GM23338 (cell line): ENCODE data around the gene TUBAL3. TPM values are rescaled to one million over a fixed set of nuclear protein-coding genes. Genes with fewer than 3 reads are reported as not detected.

Experiments
- ATAC-seq: fragments of 200-7000 bp; cut with Tn5 transposase; 3 replicates; pipeline ENCODE4 v1.9.1; 2020
- DNase-seq: peaks from one replicate; pipeline ENCODE4 v3.0.0-alpha.2; 2015; ENCODE audit warnings: low spot score
- H2AFZ ChIP-seq: fragments of 200-600 bp; sonication (generic); 2 replicates; pipeline ENCODE4 v1.8.0; 2016; ENCODE audit warnings: antibody characterized with exemption, mild to moderate bottlenecking, moderate library complexity
- H3F3A ChIP-seq: fragments of 200-600 bp; sonication (generic); replicated peaks from 2 replicates; pipeline ENCODE4 v1.8.0; 2017; ENCODE audit warnings: antibody characterized with exemption, mixed run types, low read depth
- H3K27ac ChIP-seq: fragments of 200-600 bp; sonication (generic); 2 replicates; pipeline ENCODE4 v1.6.1; 2016; ENCODE audit warnings: low read depth
- H3K27me3 ChIP-seq: fragments of 200-600 bp; sonication (generic); 2 replicates; pipeline ENCODE4 v1.8.0; 2016; ENCODE audit warnings: mild to moderate bottlenecking, mixed run types, moderate library complexity; ENCODE audit not compliant: insufficient read depth
- H3K36me3 ChIP-seq: fragments of 200-600 bp; sonication (generic); 2 replicates; pipeline ENCODE4 v1.8.0; 2016; ENCODE audit warnings: mild to moderate bottlenecking; ENCODE audit not compliant: insufficient read depth
- H3K4me1 ChIP-seq: fragments of 200-600 bp; sonication (generic); 2 replicates; pipeline ENCODE4 v1.8.0; 2016; ENCODE audit warnings: mild to moderate bottlenecking, moderate library complexity; ENCODE audit not compliant: insufficient read depth
- H3K4me2 ChIP-seq: fragments of 200-600 bp; sonication (generic); 2 replicates; pipeline ENCODE4 v1.7.1; 2017; ENCODE audit warnings: mixed run types
- H3K4me3 ChIP-seq: fragments of 200-600 bp; sonication (generic); 2 replicates; pipeline ENCODE4 v1.6.1; 2016; ENCODE audit warnings: mixed run types
- H3K79me2 ChIP-seq: fragments of 200-600 bp; sonication (generic); replicated peaks from 2 replicates; pipeline ENCODE4 v1.8.0; 2017; ENCODE audit warnings: mild to moderate bottlenecking; ENCODE audit not compliant: insufficient read depth
- H3K9me2 ChIP-seq: fragments of 200-600 bp; sonication (generic); 2 replicates; pipeline ENCODE4 v1.8.0; 2017; ENCODE audit not compliant: insufficient read depth
- H4K20me1 ChIP-seq: fragments of 200-600 bp; sonication (generic); replicated peaks from 2 replicates; pipeline ENCODE4 v1.8.0; 2017; ENCODE audit warnings: mild to moderate bottlenecking; ENCODE audit not compliant: insufficient read depth
- H3K27ac Mint-ChIP-seq: 2 replicates; pipeline ENCODE4 v1.8.0; 2020; ENCODE audit warnings: inconsistent platforms, mild to moderate bottlenecking, moderate library complexity, mixed read lengths
- H3K27me3 Mint-ChIP-seq: 3 replicates; pipeline ENCODE4 v1.8.0; 2022; ENCODE audit warnings: low read depth, mild to moderate bottlenecking, moderate library complexity, mixed read lengths, inconsistent platforms; ENCODE audit not compliant: insufficient read depth, poor library complexity
- H3K36me3 Mint-ChIP-seq: 3 replicates; pipeline ENCODE4 v1.8.0; 2021; ENCODE audit warnings: low read depth, mild to moderate bottlenecking, inconsistent platforms, moderate library complexity, mixed read lengths
- H3K4me1 Mint-ChIP-seq: 3 replicates; pipeline ENCODE4 v1.8.0; 2020; ENCODE audit warnings: mild to moderate bottlenecking, inconsistent platforms, mixed read lengths
- H3K4me3 Mint-ChIP-seq: 3 replicates; pipeline ENCODE4 v1.8.0; 2021; ENCODE audit warnings: moderate library complexity, mild to moderate bottlenecking, inconsistent platforms, mixed read lengths
- H3K9me3 Mint-ChIP-seq: 3 replicates; pipeline ENCODE4 v1.8.0; 2020; ENCODE audit warnings: moderate library complexity, mild to moderate bottlenecking, inconsistent platforms, mixed read lengths
- CREB1 ChIP-seq: fragments of 250-450 bp; sonication (Bioruptor Pico); IDR thresholded peaks from 2 replicates; pipeline ENCODE4 v1.5.0; 2020; ENCODE audit warnings: low read depth, mild to moderate bottlenecking, moderate library complexity
- EZH2 ChIP-seq: fragments of 200-600 bp; sonication (generic); IDR thresholded peaks from one replicate; pipeline ENCODE4 v1.8.0; 2017; ENCODE audit warnings: antibody characterized with exemption, mild to moderate bottlenecking, low read depth; ENCODE audit not compliant: unreplicated experiment
- EZH2phosphoT487 ChIP-seq: fragments of 200-600 bp; sonication (generic); IDR thresholded peaks from one replicate; pipeline ENCODE4 v1.8.1; 2018; ENCODE audit warnings: antibody characterized with exemption; ENCODE audit not compliant: unreplicated experiment
- JUNB ChIP-seq: IDR thresholded peaks from one replicate; pipeline ENCODE4 v1.6.1; 2016; ENCODE audit warnings: antibody characterized with exemption; ENCODE audit not compliant: unreplicated experiment
- NANOG ChIP-seq: IDR thresholded peaks from 2 replicates; pipeline ENCODE4 v1.6.1; 2016; ENCODE audit warnings: antibody characterized with exemption, borderline replicate concordance
- POLR2AphosphoS5 ChIP-seq: IDR thresholded peaks from 2 replicates; pipeline ENCODE4 v1.6.1; 2016; ENCODE audit warnings: antibody characterized with exemption, low read depth
- STAT1 ChIP-seq: IDR thresholded peaks from one replicate; pipeline ENCODE4 v1.6.1; 2016; ENCODE audit warnings: antibody characterized with exemption; ENCODE audit not compliant: unreplicated experiment
- ZNF114 ChIP-seq: fragments of 250-450 bp; sonication (Bioruptor Pico); IDR thresholded peaks from 2 replicates; pipeline ENCODE4 v1.5.0; 2020; ENCODE audit warnings: mild to moderate bottlenecking, moderate library complexity
- polyA plus RNA-seq: library from polyadenylated mRNA; unstranded; fragments of >200 nt; fragmentation: Nextera tagmentation; extraction: Ambion mirVana; gene quantifications from 2 replicates; pipeline ENCODE4 v1.2.1, GENCODE V29; 2016
- total RNA-seq: library from RNA; depleted of rRNA; stranded (reverse); fragments of >200 nt; shearing (Covaris generic); gene quantifications from 2 replicates; pipeline ENCODE4 v1.2.3, GENCODE V29; 2014
- TF ChIP-seq, protein P1 (sequence below): fragments of 250-450 bp; sonication (Bioruptor Pico); IDR thresholded peaks from 2 replicates; pipeline ENCODE4 v1.5.0; 2020; ENCODE audit warnings: mild to moderate bottlenecking, moderate library complexity
- TF ChIP-seq, protein P2 (sequence below), 2 experiments: fragments of 200-600 bp in 1 of 2; sonication (generic) in 1 of 2; conservative IDR thresholded peaks; 2 replicates each; pipeline versions ENCODE4 v1.5.1 to v1.6.1; 2016 to 2017; ENCODE audit warnings: antibody characterized with exemption in 2 of 2, low read depth in 2 of 2, mild to moderate bottlenecking in 2 of 2, moderate library complexity in 1 of 2

The TUBAL3 gene
- total and polyA plus RNA-seq, 2 experiments from 2014 or later: not detected

DNA sequence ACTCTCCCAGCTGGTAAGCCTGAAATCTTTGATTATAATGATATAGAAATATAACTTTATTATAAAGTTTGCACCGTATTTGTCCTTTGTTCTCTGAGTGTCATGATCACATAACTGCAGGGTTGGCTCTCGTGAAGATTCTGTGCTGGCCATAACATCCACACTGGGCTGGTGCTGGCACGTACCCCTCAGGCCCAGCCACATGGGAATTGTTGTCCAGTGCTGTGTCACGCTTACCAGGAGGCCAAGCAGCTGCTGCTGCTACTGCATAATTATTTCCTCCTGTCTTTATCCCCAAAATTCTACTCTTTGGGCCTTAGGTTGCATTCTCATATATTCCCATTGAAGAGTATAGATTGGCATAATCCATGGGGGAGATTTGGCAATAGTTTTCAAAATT, 60.6 kb downstream of the TUBAL3 start:
- no peaks in the 10 kb centered on the region for H3F3A ChIP-seq
- no peak overlapping the region for H3K4me3 Mint-ChIP-seq
- no peaks in the 10 kb centered on the region for H4K20me1 ChIP-seq
- H3K9me3 Mint-ChIP-seq: no peaks in the 10 kb centered on the region
- H3K27me3 ChIP-seq: no peaks in the 10 kb centered on the region
- no peaks in the 10 kb centered on the region for H3K79me2 ChIP-seq
- no peaks in the 10 kb centered on the region for H3K36me3 ChIP-seq
- peaks cover 3% of the 10 kb centered on the region for H3K27me3 Mint-ChIP-seq
- no peak for ATAC-seq
- no peak overlapping the region for H3K4me3 ChIP-seq
- DNase-seq: no peak
- no peaks in the 10 kb centered on the region for H3K9me2 ChIP-seq
- H3K36me3 Mint-ChIP-seq: no peaks in the 10 kb centered on the region
- TF ChIP-seq CREB1 (CRISPR knock-in tag): no peak
- TF ChIP-seq POLR2AphosphoS5: no peak
- no peak for TF ChIP-seq ZNF114 (CRISPR knock-in tag)
- no peak for TF ChIP-seq STAT1
- no peak overlapping the region for H3K4me2 ChIP-seq
- H3K27ac ChIP-seq: no peak overlapping the region
- H3K4me1 ChIP-seq: no peaks in the 10 kb centered on the region
- H3K4me1 Mint-ChIP-seq: peaks cover 3% of the 10 kb centered on the region; the same call in 2 of the 3 replicates
- no peak overlapping the region for H2AFZ ChIP-seq
- no peak overlapping the region for H3K27ac Mint-ChIP-seq

DNA sequence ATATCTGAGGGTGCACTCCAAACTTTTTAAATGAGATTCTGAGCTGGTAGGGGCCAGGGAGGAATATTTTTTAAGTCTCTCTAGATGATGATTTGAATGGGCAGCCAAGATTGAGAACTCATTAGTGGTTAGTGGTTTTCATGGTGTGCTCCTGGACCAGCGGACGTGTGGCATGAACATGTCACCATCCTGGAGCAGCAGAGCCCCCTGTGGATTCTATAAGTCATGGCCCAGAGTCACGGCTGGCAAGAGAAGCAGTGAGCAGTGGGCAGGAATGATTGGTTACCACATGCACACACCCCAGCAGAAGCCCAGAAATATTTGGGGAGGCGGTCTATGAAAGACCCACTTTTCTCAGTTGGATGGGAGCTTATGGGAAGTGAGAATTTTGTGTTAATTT, 61.1 kb downstream of the TUBAL3 start:
- no peaks in the 10 kb centered on the region for H3K36me3 ChIP-seq
- H2AFZ ChIP-seq: no peak overlapping the region
- ATAC-seq (no peak), DNase-seq (no peak)
- H3F3A ChIP-seq: no peaks in the 10 kb centered on the region
- no peaks in the 10 kb centered on the region for H3K4me1 ChIP-seq
- H3K9me2 ChIP-seq: peaks cover 1% of the 10 kb centered on the region; the same call in 1 of the 2 replicates
- H4K20me1 ChIP-seq: no peaks in the 10 kb centered on the region
- H3K27ac ChIP-seq: no peak overlapping the region
- H3K79me2 ChIP-seq: no peaks in the 10 kb centered on the region
- Mint-ChIP-seq H3K27ac (no peak overlapping the region), H3K4me3 (no peak overlapping the region), H3K9me3 (no peaks in the 10 kb centered on the region), H3K27me3 (peaks cover 3% of the 10 kb centered on the region), H3K36me3 (no peaks in the 10 kb centered on the region), H3K4me1 (peaks cover 3% of the 10 kb centered on the region; the same call in 2 of the 3 replicates)
- no peak overlapping the region for H3K4me2 ChIP-seq
- H3K4me3 ChIP-seq: no peak overlapping the region
- TF ChIP-seq, protein P1, sequence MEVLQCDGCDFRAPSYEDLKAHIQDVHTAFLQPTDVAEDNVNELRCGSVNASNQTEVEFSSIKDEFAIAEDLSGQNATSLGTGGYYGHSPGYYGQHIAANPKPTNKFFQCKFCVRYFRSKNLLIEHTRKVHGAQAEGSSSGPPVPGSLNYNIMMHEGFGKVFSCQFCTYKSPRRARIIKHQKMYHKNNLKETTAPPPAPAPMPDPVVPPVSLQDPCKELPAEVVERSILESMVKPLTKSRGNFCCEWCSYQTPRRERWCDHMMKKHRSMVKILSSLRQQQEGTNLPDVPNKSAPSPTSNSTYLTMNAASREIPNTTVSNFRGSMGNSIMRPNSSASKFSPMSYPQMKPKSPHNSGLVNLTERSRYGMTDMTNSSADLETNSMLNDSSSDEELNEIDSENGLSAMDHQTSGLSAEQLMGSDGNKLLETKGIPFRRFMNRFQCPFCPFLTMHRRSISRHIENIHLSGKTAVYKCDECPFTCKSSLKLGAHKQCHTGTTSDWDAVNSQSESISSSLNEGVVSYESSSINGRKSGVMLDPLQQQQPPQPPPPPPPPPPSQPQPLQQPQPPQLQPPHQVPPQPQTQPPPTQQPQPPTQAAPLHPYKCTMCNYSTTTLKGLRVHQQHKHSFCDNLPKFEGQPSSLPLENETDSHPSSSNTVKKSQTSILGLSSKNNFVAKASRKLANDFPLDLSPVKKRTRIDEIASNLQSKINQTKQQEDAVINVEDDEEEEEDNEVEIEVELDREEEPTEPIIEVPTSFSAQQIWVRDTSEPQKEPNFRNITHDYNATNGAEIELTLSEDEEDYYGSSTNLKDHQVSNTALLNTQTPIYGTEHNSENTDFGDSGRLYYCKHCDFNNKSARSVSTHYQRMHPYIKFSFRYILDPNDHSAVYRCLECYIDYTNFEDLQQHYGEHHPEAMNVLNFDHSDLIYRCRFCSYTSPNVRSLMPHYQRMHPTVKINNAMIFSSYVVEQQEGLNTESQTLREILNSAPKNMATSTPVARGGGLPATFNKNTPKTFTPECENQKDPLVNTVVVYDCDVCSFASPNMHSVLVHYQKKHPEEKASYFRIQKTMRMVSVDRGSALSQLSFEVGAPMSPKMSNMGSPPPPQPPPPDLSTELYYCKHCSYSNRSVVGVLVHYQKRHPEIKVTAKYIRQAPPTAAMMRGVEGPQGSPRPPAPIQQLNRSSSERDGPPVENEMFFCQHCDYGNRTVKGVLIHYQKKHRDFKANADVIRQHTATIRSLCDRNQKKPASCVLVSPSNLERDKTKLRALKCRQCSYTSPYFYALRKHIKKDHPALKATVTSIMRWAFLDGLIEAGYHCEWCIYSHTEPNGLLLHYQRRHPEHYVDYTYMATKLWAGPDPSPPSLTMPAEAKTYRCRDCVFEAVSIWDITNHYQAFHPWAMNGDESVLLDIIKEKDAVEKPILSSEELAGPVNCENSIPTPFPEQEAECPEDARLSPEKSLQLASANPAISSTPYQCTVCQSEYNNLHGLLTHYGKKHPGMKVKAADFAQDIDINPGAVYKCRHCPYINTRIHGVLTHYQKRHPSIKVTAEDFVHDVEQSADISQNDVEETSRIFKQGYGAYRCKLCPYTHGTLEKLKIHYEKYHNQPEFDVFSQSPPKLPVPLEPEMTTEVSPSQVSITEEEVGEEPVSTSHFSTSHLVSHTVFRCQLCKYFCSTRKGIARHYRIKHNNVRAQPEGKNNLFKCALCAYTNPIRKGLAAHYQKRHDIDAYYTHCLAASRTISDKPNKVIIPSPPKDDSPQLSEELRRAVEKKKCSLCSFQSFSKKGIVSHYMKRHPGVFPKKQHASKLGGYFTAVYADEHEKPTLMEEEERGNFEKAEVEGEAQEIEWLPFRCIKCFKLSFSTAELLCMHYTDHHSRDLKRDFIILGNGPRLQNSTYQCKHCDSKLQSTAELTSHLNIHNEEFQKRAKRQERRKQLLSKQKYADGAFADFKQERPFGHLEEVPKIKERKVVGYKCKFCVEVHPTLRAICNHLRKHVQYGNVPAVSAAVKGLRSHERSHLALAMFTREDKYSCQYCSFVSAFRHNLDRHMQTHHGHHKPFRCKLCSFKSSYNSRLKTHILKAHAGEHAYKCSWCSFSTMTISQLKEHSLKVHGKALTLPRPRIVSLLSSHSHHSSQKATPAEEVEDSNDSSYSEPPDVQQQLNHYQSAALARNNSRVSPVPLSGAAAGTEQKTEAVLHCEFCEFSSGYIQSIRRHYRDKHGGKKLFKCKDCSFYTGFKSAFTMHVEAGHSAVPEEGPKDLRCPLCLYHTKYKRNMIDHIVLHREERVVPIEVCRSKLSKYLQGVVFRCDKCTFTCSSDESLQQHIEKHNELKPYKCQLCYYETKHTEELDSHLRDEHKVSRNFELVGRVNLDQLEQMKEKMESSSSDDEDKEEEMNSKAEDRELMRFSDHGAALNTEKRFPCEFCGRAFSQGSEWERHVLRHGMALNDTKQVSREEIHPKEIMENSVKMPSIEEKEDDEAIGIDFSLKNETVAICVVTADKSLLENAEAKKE (CRISPR knock-in tag): no peak
- TF ChIP-seq POLR2AphosphoS5: no peak
- no peak for TF ChIP-seq NANOG
- TF ChIP-seq, protein P2, sequence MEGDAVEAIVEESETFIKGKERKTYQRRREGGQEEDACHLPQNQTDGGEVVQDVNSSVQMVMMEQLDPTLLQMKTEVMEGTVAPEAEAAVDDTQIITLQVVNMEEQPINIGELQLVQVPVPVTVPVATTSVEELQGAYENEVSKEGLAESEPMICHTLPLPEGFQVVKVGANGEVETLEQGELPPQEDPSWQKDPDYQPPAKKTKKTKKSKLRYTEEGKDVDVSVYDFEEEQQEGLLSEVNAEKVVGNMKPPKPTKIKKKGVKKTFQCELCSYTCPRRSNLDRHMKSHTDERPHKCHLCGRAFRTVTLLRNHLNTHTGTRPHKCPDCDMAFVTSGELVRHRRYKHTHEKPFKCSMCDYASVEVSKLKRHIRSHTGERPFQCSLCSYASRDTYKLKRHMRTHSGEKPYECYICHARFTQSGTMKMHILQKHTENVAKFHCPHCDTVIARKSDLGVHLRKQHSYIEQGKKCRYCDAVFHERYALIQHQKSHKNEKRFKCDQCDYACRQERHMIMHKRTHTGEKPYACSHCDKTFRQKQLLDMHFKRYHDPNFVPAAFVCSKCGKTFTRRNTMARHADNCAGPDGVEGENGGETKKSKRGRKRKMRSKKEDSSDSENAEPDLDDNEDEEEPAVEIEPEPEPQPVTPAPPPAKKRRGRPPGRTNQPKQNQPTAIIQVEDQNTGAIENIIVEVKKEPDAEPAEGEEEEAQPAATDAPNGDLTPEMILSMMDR (conservative IDR thresholded peaks at IDR 0.05; ENCODE audit: low read depth in 2 of 2): peak in 1 of 2 experiments; percentile 19; a peak in 1 of 4 replicates
- TF ChIP-seq JUNB: no peak
- TF ChIP-seq EZH2phosphoT487: no peak
- no peak for TF ChIP-seq EZH2
- H3K27me3 ChIP-seq: no peaks in the 10 kb centered on the region
